ENCODE data around the gene ZNF107. TPM values are rescaled to one million over a fixed set of nuclear protein-coding genes. Genes with fewer than 3 reads are reported as not detected.
"Not testable (repeated sequence)": the region's sequence is repeated elsewhere in the genome, so short reads cannot be mapped to it uniquely, and the experiment has no call there.

ZNF107 gene
- total RNA-seq, 2 donors from 2014 or later: 9.0 to 9.7 TPM

DNA sequence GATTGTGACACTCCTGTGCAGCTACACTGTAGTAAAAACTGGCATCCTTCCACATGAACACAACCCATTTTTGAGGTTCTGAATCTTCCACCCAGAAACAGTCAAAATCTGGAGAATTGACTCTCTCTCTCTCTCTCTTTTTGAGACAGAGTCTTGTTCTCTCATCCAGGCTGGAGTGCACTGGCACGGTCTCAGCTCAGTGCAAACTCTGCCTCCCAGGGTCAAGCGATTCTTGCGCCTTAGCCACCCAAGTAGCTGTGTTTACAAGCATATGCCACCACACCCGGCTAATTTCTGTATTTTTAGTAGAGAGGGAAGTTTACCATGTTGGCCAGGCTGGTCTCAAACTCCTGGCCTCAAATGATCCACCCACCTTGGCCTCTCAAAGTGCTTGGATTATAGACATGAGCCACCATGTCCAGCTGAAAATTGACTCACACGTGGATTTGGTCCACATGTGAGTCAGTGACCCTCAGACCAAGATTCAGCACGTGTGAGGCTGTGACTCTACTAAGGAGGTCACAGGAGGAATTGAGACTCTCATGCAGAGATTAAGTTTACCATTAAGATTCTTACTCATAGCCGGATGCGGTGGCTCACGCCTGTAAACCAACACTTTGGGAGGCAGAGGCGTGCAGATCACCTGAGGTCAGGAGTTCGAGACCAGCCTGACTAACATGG is 12.1 kb upstream of the ZNF107 start:
- DNase-seq (ENCODE audit: low spot score): no peak
- Histone ChIP-seq H3K27me3 (replicated peaks; ENCODE audit: insufficient read depth) (no peaks in the 10 kb centered on the region), H3K9me3 (no peaks in the 10 kb centered on the region), H3K36me3 (no peaks in the 10 kb centered on the region), H3K4me3 (no peak overlapping the region), H3K27ac (no peak overlapping the region), H3K4me1 (replicated peaks) (no peaks in the 10 kb centered on the region)
- TF ChIP-seq POLR2A (IDR thresholded peaks at IDR 0.05) (no peak), POLR2AphosphoS5 (IDR thresholded peaks at IDR 0.05) (no peak), CTCF (IDR thresholded peaks at IDR 0.05) (no peak)
- 87% methylated on average over 11 of the region's 11 CpGs for WGBS
- intact Hi-C loops (cut with DNase I): no loop called here

GRCh38 chr7:64654796-64655548 is 11.0 kb upstream of the ZNF107 start:
- no peak overlapping the region for H3K4me3 ChIP-seq
- intact Hi-C loops (cut with DNase I): no loop called here
- no peaks in the 10 kb centered on the region for H3K36me3 ChIP-seq
- H3K4me1 ChIP-seq (replicated peaks): no peaks in the 10 kb centered on the region
- WGBS: 89% methylated on average over 5 of the region's 5 CpGs
- TF ChIP-seq POLR2A (IDR thresholded peaks at IDR 0.05): no peak
- no peaks in the 10 kb centered on the region for H3K9me3 ChIP-seq
- H3K27me3 ChIP-seq (replicated peaks; ENCODE audit: insufficient read depth): no peaks in the 10 kb centered on the region
- no peak for DNase-seq (ENCODE audit: low spot score)
- H3K27ac ChIP-seq: no peak overlapping the region

DNA sequence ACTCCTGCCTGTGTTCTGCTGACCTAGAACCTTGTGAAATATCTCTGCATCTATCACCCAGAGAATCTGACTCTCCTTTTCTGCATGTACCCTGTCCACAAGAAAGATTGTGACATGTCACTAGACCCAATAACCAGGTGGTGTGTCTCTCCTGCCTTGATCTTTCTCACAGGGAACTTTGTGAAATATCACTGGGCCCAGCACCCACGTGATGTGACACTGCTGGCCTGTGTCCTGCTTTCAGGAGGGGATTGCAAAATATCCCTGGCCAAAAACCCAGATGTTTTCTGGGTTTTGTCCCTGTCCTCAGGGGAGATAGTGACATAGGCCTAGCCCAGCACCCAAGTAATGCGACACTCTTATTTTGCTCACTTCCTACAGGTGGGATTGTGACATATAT is 10.1 kb upstream of the ZNF107 start:
- no peaks in the 10 kb centered on the region for H3K4me1 ChIP-seq (replicated peaks)
- H3K4me3 ChIP-seq: no peak overlapping the region
- H3K27ac ChIP-seq: no peak overlapping the region
- H3K27me3 ChIP-seq (replicated peaks; ENCODE audit: insufficient read depth): no peaks in the 10 kb centered on the region
- TF ChIP-seq POLR2A (IDR thresholded peaks at IDR 0.05) (no peak), POLR2AphosphoS5 (IDR thresholded peaks at IDR 0.05) (no peak), CTCF (IDR thresholded peaks at IDR 0.05) (no peak)
- H3K36me3 ChIP-seq: no peaks in the 10 kb centered on the region
- no peaks in the 10 kb centered on the region for H3K9me3 ChIP-seq
- WGBS: 71% methylated on average over 2 of the region's 2 CpGs
- no peak for DNase-seq (ENCODE audit: low spot score)
- intact Hi-C loops (cut with DNase I): no loop called here

GRCh38 chr7:64656489-64656888 is 9.4 kb upstream of the ZNF107 start:
- H3K36me3 ChIP-seq: no peaks in the 10 kb centered on the region
- no peaks in the 10 kb centered on the region for H3K9me3 ChIP-seq
- no peak overlapping the region for H3K27ac ChIP-seq
- no peak for DNase-seq (ENCODE audit: low spot score)
- no peaks in the 10 kb centered on the region for H3K4me1 ChIP-seq (replicated peaks)
- TF ChIP-seq CTCF (IDR thresholded peaks at IDR 0.05) (no peak), POLR2A (IDR thresholded peaks at IDR 0.05) (no peak), POLR2AphosphoS5 (IDR thresholded peaks at IDR 0.05) (no peak)
- 88% methylated on average over 3 of the region's 3 CpGs for WGBS
- no peaks in the 10 kb centered on the region for H3K27me3 ChIP-seq (replicated peaks; ENCODE audit: insufficient read depth)
- intact Hi-C loops (cut with DNase I): no loop called here
- H3K4me3 ChIP-seq: no peak overlapping the region

GRCh38 chr7:64662091-64662490 is 3.8 kb upstream of the ZNF107 start:
- intact Hi-C loops (cut with DNase I): loop anchor here (10.0 kb wide), 1 partner anchor 347 kb away; the partner anchor contains the start of gene ZNF736
- 94% methylated on average over 5 of the region's 5 CpGs for WGBS
- not testable (repeated sequence) for H3K36me3 ChIP-seq; DNase-seq (ENCODE audit: low spot score); H3K27ac ChIP-seq; H3K27me3 ChIP-seq (replicated peaks; ENCODE audit: insufficient read depth); H3K4me1 ChIP-seq (replicated peaks); H3K9me3 ChIP-seq; H3K4me3 ChIP-seq
